NCI-H1092 (cell line): ENCODE results near the gene FANCB.

Experiments
- DNase-seq: peaks from one replicate; lab custom pipeline; 2025; lab: John Stamatoyannopoulos, UW

Gene FANCB

GRCh38 chrX:14832586-14832985 is 40.3 kb downstream of the FANCB start:
- no peak for DNase-seq

- DNase-seq, result no peak
These were observed 40.7 kb downstream of the FANCB start for GRCh38 chrX:14832151-14832550.

DNA sequence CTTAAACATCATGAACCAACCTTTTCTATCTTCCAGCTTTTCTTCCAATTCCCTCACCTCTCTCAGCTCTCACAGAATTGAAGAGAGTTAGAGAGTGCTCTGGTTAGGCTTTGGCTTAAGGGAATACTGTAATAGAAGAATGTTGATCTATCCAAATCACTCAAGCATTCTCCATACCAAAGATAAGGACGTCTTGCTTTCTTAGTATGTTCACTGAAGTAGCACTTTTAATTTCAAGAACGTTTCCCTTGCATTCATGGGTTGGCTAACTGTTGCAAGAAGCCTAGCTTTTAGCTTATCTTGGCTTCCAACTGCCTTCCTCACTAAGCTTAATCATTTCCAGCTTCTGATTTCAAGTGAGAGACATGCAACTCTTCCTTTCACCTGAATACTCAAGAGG is 43.2 kb downstream of the FANCB start:
- DNase-seq, result no peak

- no peak for DNase-seq
These were observed 46.5 kb downstream of the FANCB start for GRCh38 chrX:14826319-14826718.

DNA sequence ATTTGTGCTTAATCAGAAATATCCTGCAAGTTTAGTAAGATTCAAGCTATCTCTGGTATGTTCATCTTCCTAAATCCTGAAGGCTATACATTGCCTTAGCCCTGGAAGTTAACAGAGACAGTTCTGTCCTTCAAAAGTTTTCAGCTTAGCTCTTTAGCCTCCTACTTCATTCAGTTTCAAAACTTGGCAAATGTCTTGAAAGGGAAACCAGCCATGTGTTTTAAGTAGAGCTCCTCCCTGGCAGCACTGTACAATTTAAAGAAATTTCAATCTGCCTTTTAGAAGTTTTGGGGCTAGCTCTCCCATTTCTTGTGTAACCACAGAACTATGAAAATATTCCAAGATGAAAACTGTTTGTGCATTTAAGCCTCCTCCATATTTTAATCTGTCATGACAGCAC is 47.0 kb downstream of the FANCB start:
- no peak for DNase-seq

DNA sequence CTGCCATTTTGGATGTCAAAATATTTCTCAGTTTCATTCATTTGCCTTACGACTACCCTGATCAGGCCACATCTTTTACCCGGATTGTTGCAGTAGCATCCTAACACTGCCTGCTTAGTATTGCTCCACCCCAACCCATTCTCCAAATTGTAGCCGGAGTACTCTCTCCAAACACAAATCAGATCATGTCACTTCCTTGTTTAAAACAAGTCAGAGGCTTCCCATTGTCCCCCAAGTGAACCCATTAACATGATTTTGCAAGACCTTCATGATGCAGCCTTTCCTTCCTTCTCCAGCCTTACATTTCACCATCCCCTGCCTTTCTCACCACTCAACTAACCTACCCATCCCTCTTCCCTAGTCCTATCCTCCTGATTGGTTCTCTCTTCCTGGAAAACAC is 53.1 kb downstream of the FANCB start:
- DNase-seq, result no peak

GRCh38 chrX:14817571-14817970 is 55.3 kb downstream of the FANCB start:
- DNase-seq, result no peak

DNA sequence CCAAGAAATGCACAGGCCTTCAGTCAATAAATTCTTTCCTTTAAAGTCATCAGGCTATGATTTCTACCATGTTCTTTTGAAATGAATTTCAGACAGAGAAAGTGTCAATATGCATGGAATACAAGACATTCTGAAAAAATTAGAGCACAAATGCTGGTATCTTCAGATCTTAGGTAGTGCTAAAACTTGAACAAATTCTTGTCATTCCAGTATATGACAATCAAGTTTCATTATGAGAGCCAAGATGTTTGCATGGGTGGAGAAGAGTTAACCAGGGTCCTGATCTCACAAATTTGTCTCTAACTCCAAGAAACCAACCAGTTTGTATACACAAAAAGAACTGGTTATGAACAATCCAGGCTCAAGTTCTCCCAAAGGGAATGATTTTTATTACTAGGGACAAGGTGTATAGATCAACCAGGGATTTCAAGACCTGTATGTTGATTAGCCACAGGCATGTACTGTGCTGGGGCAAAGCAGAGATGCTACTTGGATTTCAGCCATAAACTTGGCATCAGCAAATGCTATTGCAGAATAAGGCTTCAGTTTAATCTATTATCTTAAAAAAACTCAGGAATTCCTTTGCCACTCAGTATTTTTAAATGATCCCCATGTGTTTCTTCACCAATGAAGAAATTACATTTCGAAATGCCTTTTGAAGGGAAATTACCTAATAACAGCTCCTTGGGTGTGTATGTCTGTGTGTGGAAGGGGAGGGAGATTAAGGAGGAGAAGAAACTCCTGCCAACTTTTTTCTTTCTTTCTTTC is 69.7 kb downstream of the FANCB start:
- DNase-seq, result no peak

DNA sequence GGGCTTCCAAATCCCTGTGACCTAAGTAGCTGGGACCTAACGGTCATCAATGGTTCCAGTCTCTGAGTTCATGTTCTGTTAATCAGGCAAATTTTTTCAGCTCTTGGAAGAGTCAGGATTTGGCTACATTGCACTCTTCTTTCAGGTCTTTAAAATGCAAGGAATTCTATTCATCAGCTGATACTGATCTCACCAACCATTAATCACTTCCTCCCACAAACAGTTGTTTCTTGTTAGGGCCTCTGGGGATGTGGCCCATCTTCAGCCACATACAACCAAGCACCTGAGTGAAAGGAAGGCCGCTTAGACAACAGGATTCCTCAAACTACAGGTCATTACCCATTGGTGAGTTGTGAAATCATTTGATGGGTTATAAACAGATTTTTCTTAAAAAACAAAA is 71.7 kb downstream of the FANCB start:
- DNase-seq, result no peak

DNA sequence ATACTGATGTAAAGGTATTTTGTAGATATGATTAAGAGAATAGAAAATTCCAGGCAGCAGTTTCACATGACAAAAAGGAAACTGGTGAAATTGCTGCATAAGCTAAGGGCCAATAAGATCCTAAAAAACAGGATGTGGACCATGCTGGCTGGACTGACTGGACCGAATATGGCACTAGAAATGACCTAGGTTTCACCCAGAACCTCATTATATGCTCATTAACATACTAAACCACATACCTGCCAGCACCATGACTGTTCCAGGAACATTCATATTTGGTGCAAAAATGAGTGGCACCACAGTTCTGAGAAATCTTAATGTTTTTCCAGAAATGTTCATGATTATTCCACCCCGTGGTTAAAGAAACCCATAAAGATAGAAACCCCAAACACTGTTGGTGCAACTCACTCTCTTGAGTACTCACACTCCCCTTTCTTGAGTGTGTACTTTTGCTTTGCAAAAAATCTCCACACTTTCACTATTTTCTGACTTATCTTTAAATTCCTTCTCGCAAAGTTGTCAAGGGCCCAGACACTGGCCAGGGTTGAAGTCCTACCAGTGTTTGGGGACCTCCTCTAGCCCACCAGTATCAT is 74.0 kb downstream of the FANCB start:
- DNase-seq, result no peak
